GM12878 (cell line): ENCODE data around the gene MRAP2.
"Not testable (repeated sequence)": the region's sequence is repeated elsewhere in the genome, so short reads cannot be mapped to it uniquely, and the experiment has no call there.

ENCODE experiments used
- CREM ChIP-seq: IDR thresholded peaks from 2 replicates; pipeline ENCODE4 v1.6.1; 2014; ENCODE audit warnings: antibody characterized with exemption, low read depth
- EGR1 ChIP-seq, 2 experiments: IDR thresholded peaks; 1 replicate in 1 of 2; 2 replicates in 1 of 2; pipeline ENCODE4 v1.6.1; 2011 to 2012; ENCODE audit warnings: low read depth in 2 of 2, low read length in 2 of 2, borderline replicate concordance in 1 of 2, mild to moderate bottlenecking in 1 of 2, moderate library complexity in 1 of 2

GRCh38 chr6:84114933-84115594 is 81.5 kb downstream of the MRAP2 start:
- TF ChIP-seq CREM; EGR1 (IDR thresholded peaks at IDR 0.05; ENCODE audit: borderline replicate concordance in 1 of 2, low read depth in 2 of 2, low read length in 2 of 2): not testable (repeated sequence)
